Activated T-cell treated with anti-CD3 and anti-CD28 coated beads, Interleukin-2, amount 50 U/mL, for 4 hours (primary cell): ENCODE measurements around the gene VPS37C. TPM values are rescaled to one million over a fixed set of nuclear protein-coding genes. Genes with fewer than 3 reads are reported as not detected.

Experiments used
- ATAC-seq, 2 donors: fragments of 200-7000 bp; cut with Tn5 transposase; one replicate each; pipeline ENCODE4 v1.10.0; 2021
- DNase-seq: peaks from one replicate; pipeline ENCODE4 v3.0.0-alpha.2; 2020
- H3K27me3 Mint-ChIP-seq: one replicate; pipeline ENCODE4 v1.8.0; 2021; ENCODE audit warnings: low read depth, mixed read lengths
- H3K36me3 Mint-ChIP-seq: one replicate; pipeline ENCODE4 v1.8.0; 2022; ENCODE audit warnings: mixed read lengths; ENCODE audit not compliant: insufficient read depth
- H3K4me1 Mint-ChIP-seq: one replicate; pipeline ENCODE4 v1.8.0; 2021; ENCODE audit warnings: low read depth, mixed read lengths
- H3K4me3 Mint-ChIP-seq: one replicate; pipeline ENCODE4 v1.8.0; 2021; ENCODE audit warnings: mild to moderate bottlenecking, moderate library complexity, mixed read lengths
- H3K9me3 Mint-ChIP-seq: one replicate; pipeline ENCODE4 v1.8.0; 2021; ENCODE audit warnings: mixed read lengths
- total RNA-seq, 3 donors: library from RNA; stranded (reverse); gene quantifications; one replicate each; pipeline ENCODE4 v1.2.1, GENCODE V29; 2021

Gene VPS37C
- total RNA-seq, 3 donors from 2014 or later = 16.1 to 18.4 (median 17.0) TPM

GRCh38 chr11:61116426-61117167 lies 44.6 kb downstream of the VPS37C start:
- ATAC-seq (peak; percentile 35 to 42), DNase-seq (no peak)
- Mint-ChIP-seq H3K36me3 (peaks cover 54% of the 10 kb centered on the region), H3K27me3 (no peaks in the 10 kb centered on the region), H3K4me1 (peaks cover 92% of the 10 kb centered on the region), H3K9me3 (no peaks in the 10 kb centered on the region), H3K4me3 (no peak overlapping the region)

- H3K4me1 Mint-ChIP-seq = peaks cover 92% of the 10 kb centered on the region
- H3K36me3 Mint-ChIP-seq = peaks cover 60% of the 10 kb centered on the region
- ATAC-seq (no peak), DNase-seq (no peak)
- H3K9me3 Mint-ChIP-seq = no peaks in the 10 kb centered on the region
- no peaks in the 10 kb centered on the region for H3K27me3 Mint-ChIP-seq
- H3K4me3 Mint-ChIP-seq = no peak overlapping the region
Observed at GRCh38 chr11:61115498-61116224, 45.6 kb downstream of the VPS37C start.

DNA sequence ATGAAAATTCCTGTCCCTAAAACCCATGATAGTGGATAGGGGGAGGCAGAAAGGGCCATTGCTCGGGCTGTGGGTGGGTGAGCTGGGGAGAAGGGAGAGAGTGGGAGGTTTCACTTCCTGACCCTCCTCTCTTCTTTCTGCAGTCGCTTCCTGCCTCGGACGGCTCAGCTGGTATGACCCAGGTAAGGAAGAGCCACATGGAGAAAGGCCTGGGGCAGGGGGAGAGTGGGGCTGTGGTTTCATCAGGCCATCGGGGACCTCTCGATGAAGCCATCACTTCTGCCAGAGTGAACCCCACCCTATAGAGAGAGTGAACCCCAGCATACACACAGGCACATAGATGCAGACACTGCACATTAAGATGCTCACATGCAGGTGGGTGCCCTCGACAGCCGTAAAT lies 46.3 kb downstream of the VPS37C start:
- DNase-seq = no peak
- no peak for ATAC-seq
- Mint-ChIP-seq H3K4me3 (peak overlapping the region; percentile 38), H3K4me1 (peaks cover 92% of the 10 kb centered on the region), H3K36me3 (peaks cover 63% of the 10 kb centered on the region), H3K27me3 (no peaks in the 10 kb centered on the region), H3K9me3 (no peaks in the 10 kb centered on the region)

- no peak overlapping the region for H3K4me3 Mint-ChIP-seq
- no peaks in the 10 kb centered on the region for H3K27me3 Mint-ChIP-seq
- DNase-seq (no peak), ATAC-seq (no peak)
- no peaks in the 10 kb centered on the region for H3K9me3 Mint-ChIP-seq
- H3K4me1 Mint-ChIP-seq = peaks cover 91% of the 10 kb centered on the region
- H3K36me3 Mint-ChIP-seq = peaks cover 59% of the 10 kb centered on the region
Observed at GRCh38 chr11:61113201-61113600, 48.0 kb downstream of the VPS37C start.

- ATAC-seq = no peak
- Mint-ChIP-seq H3K36me3 (peaks cover 61% of the 10 kb centered on the region), H3K27me3 (no peaks in the 10 kb centered on the region), H3K9me3 (no peaks in the 10 kb centered on the region), H3K4me1 (peaks cover 94% of the 10 kb centered on the region), H3K4me3 (no peak overlapping the region)
- DNase-seq = no peak
Observed at GRCh38 chr11:61112575-61112974, 48.7 kb downstream of the VPS37C start.

DNA sequence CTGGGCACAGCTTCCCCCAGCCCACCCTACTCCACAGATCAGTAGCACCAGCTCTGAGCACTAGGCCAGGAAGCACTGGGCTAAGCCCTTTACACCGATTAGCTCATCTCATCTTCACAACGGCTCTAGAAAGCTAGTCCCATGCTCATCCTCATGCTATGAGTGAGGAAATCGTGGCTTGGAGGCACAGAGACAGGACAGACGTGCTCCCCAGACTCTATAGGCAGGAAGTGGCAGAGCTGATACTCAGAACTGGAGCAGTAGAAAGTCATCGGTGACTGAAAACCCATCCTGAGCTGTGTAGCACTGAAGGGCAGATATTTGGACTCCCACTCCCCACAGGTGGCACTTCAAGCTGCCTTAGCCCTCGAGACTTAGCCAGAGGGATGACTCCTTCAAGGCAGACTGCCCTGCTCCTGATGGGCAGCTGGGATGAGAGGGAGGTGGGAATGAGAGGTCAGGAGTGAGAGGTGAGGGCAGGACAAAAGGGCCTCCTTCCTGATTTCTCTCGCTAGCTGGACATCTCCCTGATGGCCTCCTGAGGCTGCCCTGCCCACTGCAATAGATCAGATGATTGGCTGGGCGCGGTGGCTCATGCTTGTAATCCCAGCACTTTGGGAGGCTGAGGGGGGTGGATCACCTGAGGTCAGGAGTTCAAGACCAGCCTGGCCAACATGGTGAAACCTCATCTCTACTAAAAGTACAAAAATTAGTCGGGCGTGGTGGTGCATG lies 49.3 kb downstream of the VPS37C start:
- H3K27me3 Mint-ChIP-seq = no peaks in the 10 kb centered on the region
- no peaks in the 10 kb centered on the region for H3K9me3 Mint-ChIP-seq
- peak; percentile 85 to 92 for ATAC-seq
- peaks cover 61% of the 10 kb centered on the region for H3K36me3 Mint-ChIP-seq
- H3K4me3 Mint-ChIP-seq = peak overlapping the region; percentile 74
- H3K4me1 Mint-ChIP-seq = peaks cover 98% of the 10 kb centered on the region
- DNase-seq = peak; percentile 36

GRCh38 chr11:61111050-61111435 lies 50.2 kb downstream of the VPS37C start:
- Mint-ChIP-seq H3K27me3 (no peaks in the 10 kb centered on the region), H3K4me3 (peak overlapping the region; percentile 74), H3K4me1 (peaks cover 97% of the 10 kb centered on the region), H3K36me3 (peaks cover 60% of the 10 kb centered on the region), H3K9me3 (no peaks in the 10 kb centered on the region)
- DNase-seq = no peak
- no peak for ATAC-seq

DNA sequence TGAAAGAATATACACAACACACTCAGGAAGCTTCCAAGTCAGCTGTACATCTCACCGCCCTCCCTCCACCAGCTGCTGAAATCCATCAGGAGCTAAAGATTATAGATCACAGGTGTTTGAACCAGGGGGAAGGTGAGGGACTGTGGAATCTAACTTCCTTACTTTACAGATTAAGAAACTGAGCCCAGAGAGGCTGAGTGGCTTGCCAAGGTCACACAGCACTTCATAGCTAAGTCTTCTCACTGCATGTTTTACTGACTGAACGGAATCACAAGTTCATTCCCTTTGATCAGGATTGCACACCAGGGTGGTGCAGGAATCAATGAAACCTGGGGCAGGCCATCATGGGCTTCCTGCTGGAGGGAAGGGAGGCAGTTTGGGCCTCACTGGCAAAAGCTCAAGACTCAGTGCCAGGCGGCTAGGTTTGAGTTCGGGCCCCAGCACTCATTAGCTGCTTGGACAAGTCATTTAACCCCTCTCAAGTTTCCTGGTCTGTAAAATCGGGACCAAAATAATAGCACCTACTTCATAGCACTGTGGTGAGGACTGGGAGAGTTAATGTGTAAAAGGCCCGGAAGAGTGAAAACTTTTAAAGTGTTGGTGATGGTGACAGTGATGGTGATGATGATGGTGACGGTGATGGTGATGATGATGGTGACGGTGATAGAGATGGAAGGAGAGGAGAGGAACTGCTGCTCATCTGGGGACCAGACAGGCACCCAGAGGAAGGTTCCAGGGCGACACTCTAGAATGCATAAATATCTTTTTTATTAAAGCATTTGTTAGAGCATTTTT lies 50.8 kb downstream of the VPS37C start:
- H3K36me3 Mint-ChIP-seq = peaks cover 54% of the 10 kb centered on the region
- no peaks in the 10 kb centered on the region for H3K27me3 Mint-ChIP-seq
- peaks cover 95% of the 10 kb centered on the region for H3K4me1 Mint-ChIP-seq
- peak overlapping the region; percentile 74 for H3K4me3 Mint-ChIP-seq
- ATAC-seq (no peak), DNase-seq (no peak)
- no peaks in the 10 kb centered on the region for H3K9me3 Mint-ChIP-seq

DNA sequence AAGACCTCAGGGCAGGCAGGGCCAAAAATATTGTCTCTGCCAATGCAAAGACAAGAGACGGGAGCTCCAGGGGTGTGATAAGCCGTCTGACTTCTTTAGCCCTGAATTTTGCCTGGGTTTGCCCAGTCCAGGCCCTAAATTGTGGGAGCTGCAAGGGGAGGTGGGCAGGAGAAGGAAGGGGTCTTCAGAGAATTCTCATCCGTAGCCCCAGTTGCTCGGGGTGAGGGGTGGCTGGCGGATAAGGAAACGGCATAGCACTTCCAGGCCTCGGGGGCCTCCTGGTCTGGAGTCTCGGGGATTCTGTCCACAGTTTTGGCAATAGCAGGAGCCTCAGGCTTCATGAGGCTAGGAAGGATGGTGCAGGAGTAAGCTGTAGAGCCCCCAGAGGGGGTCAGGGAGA lies 51.6 kb downstream of the VPS37C start:
- no peaks in the 10 kb centered on the region for H3K9me3 Mint-ChIP-seq

DNA sequence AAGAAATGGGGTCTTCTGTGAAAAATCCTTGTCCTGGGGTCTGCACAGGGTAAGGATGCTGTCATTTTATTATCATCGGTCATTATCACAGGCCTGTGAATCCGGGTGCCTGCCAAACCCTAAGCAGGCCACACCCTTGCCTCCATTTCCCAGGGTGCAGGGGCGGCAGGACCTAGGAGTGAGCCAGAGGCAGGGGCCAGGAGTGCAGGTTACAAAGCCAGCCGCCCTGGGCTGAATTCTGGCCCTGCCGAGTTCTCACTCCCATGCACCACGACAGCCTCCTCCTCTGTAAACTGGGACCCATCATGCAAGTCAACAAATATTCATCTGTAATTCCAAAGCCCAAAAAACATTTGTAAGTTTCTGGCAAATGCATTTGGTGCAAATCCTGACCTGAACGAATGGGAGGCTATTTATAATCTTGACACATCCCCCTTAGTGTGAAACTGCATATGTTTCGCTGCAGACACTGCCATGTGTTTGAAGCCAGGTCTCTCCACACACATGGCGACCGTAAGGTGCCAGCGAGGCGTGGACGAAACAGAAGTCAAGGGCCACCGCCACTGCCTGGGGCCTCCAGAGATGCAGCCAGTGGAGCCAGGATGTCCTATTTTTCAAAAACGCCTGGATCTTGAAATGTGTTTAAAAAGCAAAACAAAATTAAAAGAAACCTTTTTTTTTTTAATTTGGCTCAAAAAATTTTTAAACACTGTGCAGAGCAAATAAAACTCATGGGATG lies 52.2 kb downstream of the VPS37C start:
- DNase-seq (no peak), ATAC-seq (no peak)
- Mint-ChIP-seq H3K27me3 (no peaks in the 10 kb centered on the region), H3K9me3 (no peaks in the 10 kb centered on the region), H3K4me3 (peak overlapping the region; percentile 62), H3K36me3 (peaks cover 50% of the 10 kb centered on the region), H3K4me1 (peaks cover 92% of the 10 kb centered on the region)

More for the DNA sequence above, 51.6 kb downstream of the VPS37C start:
- DNase-seq = no peak
- ATAC-seq = no peak
- Mint-ChIP-seq H3K36me3 (peaks cover 48% of the 10 kb centered on the region), H3K4me3 (peak overlapping the region; percentile 62), H3K4me1 (peaks cover 92% of the 10 kb centered on the region), H3K27me3 (no peaks in the 10 kb centered on the region)

DNA sequence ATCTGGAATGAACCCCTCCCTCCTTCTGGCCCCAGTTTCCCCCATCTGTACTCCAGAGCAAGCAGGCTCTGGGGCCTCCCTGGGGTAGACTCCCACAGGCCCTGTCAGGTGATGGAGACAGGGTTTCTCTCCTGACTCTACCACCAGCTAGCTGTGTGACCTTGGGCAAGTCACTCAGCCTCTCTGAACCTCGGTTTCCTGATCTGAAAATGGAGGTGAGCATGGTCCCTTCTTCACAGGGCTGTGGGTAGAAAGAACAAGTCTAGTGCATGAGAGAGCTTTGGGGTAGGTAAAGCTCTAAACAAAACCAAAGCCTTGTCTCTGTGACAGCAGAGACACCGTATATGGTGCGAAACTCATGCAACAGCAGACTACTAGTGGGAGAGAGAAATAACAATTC lies 53.3 kb downstream of the VPS37C start:
- Mint-ChIP-seq H3K4me3 (no peak overlapping the region), H3K36me3 (peaks cover 57% of the 10 kb centered on the region), H3K4me1 (peaks cover 89% of the 10 kb centered on the region), H3K27me3 (no peaks in the 10 kb centered on the region), H3K9me3 (no peaks in the 10 kb centered on the region)
- ATAC-seq = no peak
- DNase-seq = no peak

DNA sequence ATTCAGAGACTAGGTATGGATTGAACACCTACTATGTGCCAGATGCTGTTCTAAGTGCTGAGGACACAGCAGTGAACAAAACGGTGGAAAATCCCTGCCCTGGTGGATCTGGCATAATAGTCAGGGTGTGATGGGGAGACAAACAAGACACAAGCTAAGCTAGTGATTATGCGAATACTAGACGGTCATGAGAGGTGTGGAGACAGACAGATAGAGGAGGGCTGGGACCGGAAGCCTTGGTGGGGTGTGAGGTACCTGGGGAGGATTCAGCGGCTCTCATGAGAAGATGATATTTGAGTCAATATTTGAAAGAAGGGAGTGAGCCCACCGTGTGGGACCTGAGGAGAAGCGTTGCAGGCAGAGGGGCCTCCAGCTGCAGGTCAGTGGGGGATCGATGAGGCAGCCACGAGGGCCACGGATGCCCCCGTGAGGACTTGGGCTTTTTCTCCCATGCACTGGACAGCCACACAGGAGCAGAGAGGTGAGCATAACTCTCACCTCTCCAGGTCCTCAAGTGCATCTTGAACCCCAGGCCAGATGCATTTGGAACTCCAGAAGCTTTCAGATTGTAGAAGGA lies 54.2 kb downstream of the VPS37C start:
- ATAC-seq (no peak), DNase-seq (no peak)
- Mint-ChIP-seq H3K9me3 (no peaks in the 10 kb centered on the region), H3K36me3 (peaks cover 55% of the 10 kb centered on the region), H3K27me3 (no peaks in the 10 kb centered on the region), H3K4me1 (peaks cover 80% of the 10 kb centered on the region), H3K4me3 (no peak overlapping the region)

DNA sequence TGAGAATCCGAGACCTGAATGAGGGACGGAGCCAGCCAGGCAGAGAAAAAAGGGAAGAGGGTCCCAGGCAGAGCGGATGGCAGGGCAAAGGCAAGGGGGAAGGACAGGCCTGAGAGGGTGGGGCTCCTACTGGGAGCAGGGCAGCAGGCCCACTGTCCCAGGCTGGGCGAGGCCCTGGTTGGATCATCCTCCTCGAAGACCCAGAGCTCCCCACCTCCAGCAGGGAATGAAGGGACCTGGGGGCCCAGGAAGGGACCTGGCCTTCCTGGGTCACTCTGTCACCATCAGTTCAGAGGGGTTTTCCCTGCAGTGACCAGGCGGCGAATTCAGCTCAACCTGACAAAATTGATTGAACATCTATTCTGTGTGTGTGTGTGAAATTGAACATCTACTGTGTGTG lies 54.9 kb downstream of the VPS37C start:
- Mint-ChIP-seq H3K9me3 (no peaks in the 10 kb centered on the region), H3K36me3 (peaks cover 48% of the 10 kb centered on the region), H3K4me1 (peaks cover 73% of the 10 kb centered on the region), H3K27me3 (no peaks in the 10 kb centered on the region), H3K4me3 (no peak overlapping the region)
- ATAC-seq (no peak), DNase-seq (no peak)
